ENCODE results near the gene SWAP70.

SWAP70 gene

GRCh38 chr11:9760193-9760575, 96.3 kb downstream of the SWAP70 start:
- peak; percentile 22 for DNase-seq (ENCODE audit: low read depth)
- TF ChIP-seq CTCF (IDR thresholded peaks at IDR 0.05; ENCODE audit: insufficient read depth, low read depth, low read length, missing control alignments), result no peak

GRCh38 chr11:9761441-9761945, 97.6 kb downstream of the SWAP70 start:
- TF ChIP-seq CTCF (IDR thresholded peaks at IDR 0.05; ENCODE audit: insufficient read depth, low read depth, low read length, missing control alignments), result no peak
- DNase-seq (ENCODE audit: low read depth), result peak; percentile 52
- H3K4me3 ChIP-seq (ENCODE audit: low read length), result no peak overlapping the region

More at GRCh38 chr11:9760193-9760575, 96.3 kb downstream of the SWAP70 start:
- no peak overlapping the region for H3K4me3 ChIP-seq (ENCODE audit: low read length)

- no peak overlapping the region for H3K4me3 ChIP-seq (ENCODE audit: low read length)
- no peak for DNase-seq (ENCODE audit: low read depth)
Observed at GRCh38 chr11:9762531-9762930, 98.7 kb downstream of the SWAP70 start.

GRCh38 chr11:9763301-9763700, 99.4 kb downstream of the SWAP70 start:
- H3K4me3 ChIP-seq (ENCODE audit: low read length), result no peak overlapping the region
- no peak for DNase-seq (ENCODE audit: low read depth)
- no peak for TF ChIP-seq CTCF (IDR thresholded peaks at IDR 0.05; ENCODE audit: insufficient read depth, low read depth, low read length, missing control alignments)

More at GRCh38 chr11:9762531-9762930, 98.7 kb downstream of the SWAP70 start:
- no peak for TF ChIP-seq CTCF (IDR thresholded peaks at IDR 0.05; ENCODE audit: insufficient read depth, low read depth, low read length, missing control alignments)

GRCh38 chr11:9765320-9766101, 101.6 kb downstream of the SWAP70 start:
- H3K4me3 ChIP-seq (ENCODE audit: low read length), result no peak overlapping the region
- TF ChIP-seq CTCF (IDR thresholded peaks at IDR 0.05; ENCODE audit: insufficient read depth, low read depth, low read length, missing control alignments), result no peak
- no peak for DNase-seq (ENCODE audit: low read depth)

- TF ChIP-seq CTCF (IDR thresholded peaks at IDR 0.05; ENCODE audit: insufficient read depth, low read depth, low read length, missing control alignments), result no peak
- no peak for DNase-seq (ENCODE audit: low read depth)
- no peak overlapping the region for H3K4me3 ChIP-seq (ENCODE audit: low read length)
Observed at GRCh38 chr11:9769621-9770020, 105.7 kb downstream of the SWAP70 start.

Measured in epithelial cell of esophagus (primary cell).